Measurements from ENCODE around the gene ADNP2. TPM values are rescaled to one million over a fixed set of nuclear protein-coding genes. Genes with fewer than 3 reads are reported as not detected.

Gene ADNP2
- total RNA-seq, 1 experiment from 2014 or later, result 12.8 TPM

- Histone ChIP-seq H3K36me3 (no peaks in the 10 kb centered on the region), H3K27me3 (no peaks in the 10 kb centered on the region), H3K9me3 (peaks cover 3% of the 10 kb centered on the region), H3K4me3 (no peak overlapping the region)
- DNase-seq, result no peak
Measured at GRCh38 chr18:80095414-80095813, 13.6 kb upstream of the ADNP2 start.

- Histone ChIP-seq H3K4me3 (no peak overlapping the region), H3K27me3 (no peaks in the 10 kb centered on the region), H3K9me3 (peaks cover 3% of the 10 kb centered on the region), H3K36me3 (no peaks in the 10 kb centered on the region)
- DNase-seq, result no peak
Measured at GRCh38 chr18:80096032-80096565, 13.0 kb upstream of the ADNP2 start.

DNA sequence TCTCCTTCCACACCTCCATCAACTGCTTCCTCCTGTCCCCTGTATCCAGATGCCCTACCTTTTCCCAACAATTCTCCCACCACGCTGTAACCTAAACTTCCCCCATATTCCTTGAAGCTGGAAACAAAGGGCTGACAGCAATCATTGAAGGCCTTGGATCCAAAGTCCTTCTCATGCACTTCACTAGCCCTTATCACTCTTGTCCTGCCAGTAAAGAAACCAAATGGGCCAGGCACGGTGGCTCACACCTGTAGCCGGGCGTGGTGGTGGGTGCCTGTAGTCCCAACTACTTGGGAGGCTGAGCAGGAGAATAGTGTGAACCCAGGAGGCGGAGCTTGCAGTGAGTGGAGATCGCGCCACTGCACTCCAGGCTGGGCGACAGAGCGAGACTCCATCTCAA is 11.9 kb upstream of the ADNP2 start:
- Histone ChIP-seq H3K36me3 (no peaks in the 10 kb centered on the region), H3K9me3 (no peaks in the 10 kb centered on the region), H3K4me3 (no peak overlapping the region), H3K27me3 (no peaks in the 10 kb centered on the region)
- no peak for DNase-seq

- no peak overlapping the region for H3K4me3 ChIP-seq
- no peaks in the 10 kb centered on the region for H3K36me3 ChIP-seq
- peak; percentile 38 for DNase-seq
- no peaks in the 10 kb centered on the region for H3K9me3 ChIP-seq
- no peaks in the 10 kb centered on the region for H3K27me3 ChIP-seq
Measured at GRCh38 chr18:80103231-80103630, 5.8 kb upstream of the ADNP2 start.

GRCh38 chr18:80104364-80104779 is 4.7 kb upstream of the ADNP2 start:
- Histone ChIP-seq H3K9me3 (peaks cover 2% of the 10 kb centered on the region; the same call in 1 of the 2 replicates), H3K36me3 (no peaks in the 10 kb centered on the region), H3K27me3 (no peaks in the 10 kb centered on the region), H3K4me3 (no peak overlapping the region)
- DNase-seq, result no peak

- no peak for DNase-seq
- Histone ChIP-seq H3K4me3 (no peak overlapping the region), H3K36me3 (peaks cover 2% of the 10 kb centered on the region; the same call in 1 of the 2 replicates), H3K27me3 (no peaks in the 10 kb centered on the region), H3K9me3 (peaks cover 2% of the 10 kb centered on the region; the same call in 1 of the 2 replicates)
Measured at GRCh38 chr18:80105369-80106167, 3.5 kb upstream of the ADNP2 start.

- DNase-seq, result no peak
- Histone ChIP-seq H3K36me3 (peaks cover 9% of the 10 kb centered on the region), H3K27me3 (no peaks in the 10 kb centered on the region), H3K4me3 (no peak overlapping the region), H3K9me3 (peaks cover 2% of the 10 kb centered on the region; the same call in 1 of the 2 replicates)
Measured at GRCh38 chr18:80106482-80107051, 2.5 kb upstream of the ADNP2 start.

- Histone ChIP-seq H3K27me3 (no peaks in the 10 kb centered on the region), H3K9me3 (peaks cover 2% of the 10 kb centered on the region; the same call in 1 of the 2 replicates), H3K4me3 (no peak overlapping the region), H3K36me3 (peaks cover 16% of the 10 kb centered on the region)
- DNase-seq, result no peak
Measured at GRCh38 chr18:80107426-80107825, 1.6 kb upstream of the ADNP2 start.

- no peak overlapping the region for H3K4me3 ChIP-seq
- no peaks in the 10 kb centered on the region for H3K27me3 ChIP-seq
- peaks cover 2% of the 10 kb centered on the region; the same call in 1 of the 2 replicates for H3K9me3 ChIP-seq
- no peak for DNase-seq
- H3K36me3 ChIP-seq, result peaks cover 17% of the 10 kb centered on the region
Measured at GRCh38 chr18:80108121-80108536, 933 bp upstream of the ADNP2 start.

DNA sequence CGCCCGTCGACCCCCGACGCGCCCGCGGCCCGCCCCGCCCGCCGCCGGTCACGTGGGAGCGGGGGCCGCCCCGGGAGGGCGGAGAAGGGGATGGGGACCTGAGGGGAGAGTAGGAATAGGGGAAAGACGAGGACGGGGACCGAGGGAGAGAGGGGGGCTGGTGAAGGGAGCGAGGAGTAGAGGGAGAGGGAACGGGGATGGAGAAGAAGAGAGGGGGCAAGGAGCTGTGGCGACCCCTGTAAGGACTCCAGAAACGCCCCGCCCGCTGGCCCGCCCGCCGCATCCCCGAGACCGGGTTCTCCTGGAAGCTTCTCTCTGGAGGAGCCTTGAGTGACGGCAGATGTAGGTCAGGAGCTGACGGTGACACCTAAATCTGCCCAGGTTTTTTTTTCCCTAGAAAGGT is 615 bp downstream of the ADNP2 start:
- peaks cover 2% of the 10 kb centered on the region; the same call in 1 of the 2 replicates for H3K9me3 ChIP-seq
- H3K36me3 ChIP-seq, result peaks cover 24% of the 10 kb centered on the region
- H3K27me3 ChIP-seq, result no peaks in the 10 kb centered on the region
- peak overlapping the region; percentile 71 for H3K4me3 ChIP-seq
- peak; percentile 44 for DNase-seq

DNA sequence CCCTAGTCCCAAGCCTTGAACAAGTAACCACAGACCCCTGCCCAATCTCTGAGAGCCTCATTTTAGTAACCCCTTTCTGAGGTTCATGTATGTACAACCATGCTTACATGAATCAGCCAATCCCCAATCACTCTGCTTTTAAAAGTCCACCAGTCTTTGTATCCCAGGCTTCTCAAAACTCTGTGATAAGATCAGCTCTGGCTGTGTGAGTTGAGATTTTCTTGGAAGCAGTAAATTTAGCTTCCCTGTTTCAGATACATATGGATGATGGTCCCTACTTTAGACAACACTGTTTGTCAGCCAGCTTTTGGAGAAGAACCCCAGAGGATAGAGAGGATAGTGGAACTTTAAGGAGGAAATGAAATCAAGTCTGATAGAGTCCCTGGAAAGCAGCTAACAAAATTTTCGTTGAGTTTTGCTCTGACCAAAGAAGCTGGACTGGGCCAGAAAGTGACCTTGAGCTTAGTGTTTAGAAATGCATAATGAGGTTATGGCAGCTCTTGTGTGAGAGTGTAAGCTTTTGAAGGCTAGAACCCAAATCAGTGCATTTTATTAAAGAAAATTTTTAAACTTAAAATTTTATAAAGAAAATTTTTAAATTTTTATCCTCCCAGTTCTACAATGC is 3.7 kb downstream of the ADNP2 start:
- DNase-seq, result no peak
- H3K4me3 ChIP-seq, result no peak overlapping the region

DNA sequence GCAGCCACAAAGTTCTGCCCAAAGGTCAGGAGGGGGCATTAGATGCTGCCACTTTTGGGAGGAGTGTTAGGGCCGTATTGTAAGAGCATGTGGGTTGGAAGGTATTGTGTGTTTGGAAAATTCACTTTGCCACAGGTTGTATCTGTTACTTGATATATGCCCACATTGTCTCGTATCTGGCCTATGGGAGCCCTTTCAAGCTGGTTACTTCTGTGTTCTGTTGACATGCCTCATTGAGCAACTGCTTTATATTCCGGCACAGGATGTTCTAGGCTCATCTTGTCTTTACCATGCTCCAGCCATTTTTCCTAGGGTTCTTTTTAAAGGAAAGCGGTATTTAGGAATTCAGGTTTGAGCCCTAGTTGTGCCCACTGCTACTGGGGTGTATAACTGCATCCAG is 6.0 kb downstream of the ADNP2 start:
- H3K36me3 ChIP-seq, result peaks cover 58% of the 10 kb centered on the region
- no peak overlapping the region for H3K4me3 ChIP-seq
- H3K9me3 ChIP-seq, result no peaks in the 10 kb centered on the region
- DNase-seq, result no peak
- no peaks in the 10 kb centered on the region for H3K27me3 ChIP-seq

More for the DNA sequence above, 3.7 kb downstream of the ADNP2 start:
- peaks cover 2% of the 10 kb centered on the region; the same call in 1 of the 2 replicates for H3K9me3 ChIP-seq
- H3K36me3 ChIP-seq, result peaks cover 37% of the 10 kb centered on the region
- no peaks in the 10 kb centered on the region for H3K27me3 ChIP-seq

DNA sequence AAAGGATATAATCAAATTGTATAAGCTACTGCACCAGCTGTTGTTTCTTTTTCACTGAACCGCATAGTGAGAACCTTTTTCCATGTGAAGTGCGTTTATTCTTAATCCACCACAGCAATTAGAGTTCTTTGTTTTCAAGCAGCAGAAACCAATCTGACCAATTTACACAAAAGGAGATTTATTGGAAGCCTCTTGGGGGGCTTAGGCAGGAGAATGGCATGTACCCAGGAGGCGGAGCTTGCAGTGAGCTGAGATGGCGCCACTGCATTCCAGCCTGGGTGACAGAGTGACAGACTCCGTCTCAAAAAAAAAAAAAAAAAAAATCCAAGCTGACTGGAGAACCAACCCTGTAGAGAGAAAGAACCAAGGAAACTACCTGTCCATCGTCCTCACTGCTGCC is 10.0 kb downstream of the ADNP2 start:
- H3K36me3 ChIP-seq, result peaks cover 68% of the 10 kb centered on the region
- H3K9me3 ChIP-seq, result no peaks in the 10 kb centered on the region
- no peaks in the 10 kb centered on the region for H3K27me3 ChIP-seq
- no peak overlapping the region for H3K4me3 ChIP-seq
- no peak for DNase-seq

GRCh38 chr18:80120932-80121331 is 11.9 kb downstream of the ADNP2 start:
- Histone ChIP-seq H3K36me3 (peaks cover 72% of the 10 kb centered on the region), H3K27me3 (no peaks in the 10 kb centered on the region), H3K9me3 (no peaks in the 10 kb centered on the region), H3K4me3 (no peak overlapping the region)
- no peak for DNase-seq

- peaks cover 6% of the 10 kb centered on the region for H3K9me3 ChIP-seq
- H3K36me3 ChIP-seq, result peaks cover 71% of the 10 kb centered on the region
- H3K4me3 ChIP-seq, result no peak overlapping the region
- H3K27me3 ChIP-seq, result no peaks in the 10 kb centered on the region
- DNase-seq, result no peak
Measured at GRCh38 chr18:80124131-80124530, 15.1 kb downstream of the ADNP2 start.

DNA sequence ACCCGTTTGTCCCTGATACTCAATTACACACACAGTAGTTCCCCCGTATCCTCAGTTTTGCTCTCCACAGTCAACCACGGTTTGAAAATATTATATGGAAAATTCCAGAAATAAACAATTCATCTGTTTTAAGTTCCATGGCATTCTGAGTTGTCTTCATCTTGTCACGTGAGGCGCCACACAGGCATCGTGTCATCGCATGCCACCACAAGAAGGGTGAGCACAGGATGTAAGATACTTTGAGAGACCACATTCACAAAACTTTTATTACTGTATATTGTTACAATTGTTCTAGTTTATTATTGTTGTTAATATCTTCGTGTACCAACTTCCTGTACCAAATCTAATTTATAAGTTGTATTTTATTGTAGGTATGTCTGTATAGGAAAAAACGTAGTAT is 17.7 kb downstream of the ADNP2 start:
- no peak for DNase-seq
- H3K9me3 ChIP-seq, result peaks cover 6% of the 10 kb centered on the region
- no peak overlapping the region for H3K4me3 ChIP-seq
- H3K27me3 ChIP-seq, result no peaks in the 10 kb centered on the region
- H3K36me3 ChIP-seq, result peaks cover 58% of the 10 kb centered on the region

- Histone ChIP-seq H3K4me3 (no peak overlapping the region), H3K36me3 (peaks cover 57% of the 10 kb centered on the region), H3K27me3 (no peaks in the 10 kb centered on the region), H3K9me3 (peaks cover 6% of the 10 kb centered on the region)
- DNase-seq, result no peak
Measured at GRCh38 chr18:80127635-80128034, 18.6 kb downstream of the ADNP2 start.
